Activated T-cell treated with anti-CD3 and anti-CD28 coated beads, Interleukin-2, amount 50 U/mL, for 4 hours (primary cell): ENCODE data around the gene SFTPA1. TPM values are rescaled to one million over a fixed set of nuclear protein-coding genes. Genes with fewer than 3 reads are reported as not detected.
"Not testable (repeated sequence)": the region's sequence is repeated elsewhere in the genome, so short reads cannot be mapped to it uniquely, and the experiment has no call there.

Experiments used
- ATAC-seq, 2 donors: fragments of 200-7000 bp; cut with Tn5 transposase; one replicate each; pipeline ENCODE4 v1.10.0; 2021
- DNase-seq: peaks from one replicate; pipeline ENCODE4 v3.0.0-alpha.2; 2020
- H3K27me3 Mint-ChIP-seq: one replicate; pipeline ENCODE4 v1.8.0; 2021; ENCODE audit warnings: low read depth, mixed read lengths
- H3K36me3 Mint-ChIP-seq: one replicate; pipeline ENCODE4 v1.8.0; 2022; ENCODE audit warnings: mixed read lengths; ENCODE audit not compliant: insufficient read depth
- H3K4me1 Mint-ChIP-seq: one replicate; pipeline ENCODE4 v1.8.0; 2021; ENCODE audit warnings: low read depth, mixed read lengths
- H3K4me3 Mint-ChIP-seq: one replicate; pipeline ENCODE4 v1.8.0; 2021; ENCODE audit warnings: mild to moderate bottlenecking, moderate library complexity, mixed read lengths
- H3K9me3 Mint-ChIP-seq: one replicate; pipeline ENCODE4 v1.8.0; 2021; ENCODE audit warnings: mixed read lengths
- total RNA-seq, 3 donors: library from RNA; stranded (reverse); gene quantifications; one replicate each; pipeline ENCODE4 v1.2.1, GENCODE V29; 2021

SFTPA1 gene
- total RNA-seq, 3 donors from 2014 or later: 3.1 to 3.5 (median 3.1) TPM

DNA sequence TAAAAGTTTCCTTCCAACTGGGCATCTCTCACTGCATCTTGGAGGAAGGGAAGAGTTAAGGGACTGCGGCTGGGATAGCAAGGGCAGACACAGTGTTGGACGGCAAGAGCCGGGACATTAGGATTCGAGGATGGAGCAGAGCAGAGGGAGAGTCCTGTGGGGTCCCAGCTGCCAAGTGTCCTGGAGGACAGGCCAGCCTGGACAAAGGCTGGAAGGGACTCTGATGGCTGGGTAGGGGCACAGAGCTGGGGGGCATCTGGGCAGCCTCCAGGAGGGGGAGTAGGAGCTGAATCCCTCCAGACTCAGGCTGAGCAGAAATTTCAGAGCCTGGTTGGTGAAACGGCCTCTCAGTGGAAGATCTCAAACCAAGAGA lies 19.2 kb downstream of the SFTPA1 start:
- ATAC-seq: no peak
- no peaks in the 10 kb centered on the region for H3K36me3 Mint-ChIP-seq
- H3K27me3 Mint-ChIP-seq: peaks cover 16% of the 10 kb centered on the region
- H3K4me1 Mint-ChIP-seq: no peaks in the 10 kb centered on the region
- H3K9me3 Mint-ChIP-seq: peaks cover 14% of the 10 kb centered on the region
- no peak for DNase-seq
- H3K4me3 Mint-ChIP-seq: no peak overlapping the region

GRCh38 chr10:79636654-79637199 lies 26.0 kb downstream of the SFTPA1 start:
- DNase-seq, H3K9me3 Mint-ChIP-seq, H3K36me3 Mint-ChIP-seq, H3K27me3 Mint-ChIP-seq, H3K4me3 Mint-ChIP-seq, ATAC-seq, H3K4me1 Mint-ChIP-seq: not testable (repeated sequence)

DNA sequence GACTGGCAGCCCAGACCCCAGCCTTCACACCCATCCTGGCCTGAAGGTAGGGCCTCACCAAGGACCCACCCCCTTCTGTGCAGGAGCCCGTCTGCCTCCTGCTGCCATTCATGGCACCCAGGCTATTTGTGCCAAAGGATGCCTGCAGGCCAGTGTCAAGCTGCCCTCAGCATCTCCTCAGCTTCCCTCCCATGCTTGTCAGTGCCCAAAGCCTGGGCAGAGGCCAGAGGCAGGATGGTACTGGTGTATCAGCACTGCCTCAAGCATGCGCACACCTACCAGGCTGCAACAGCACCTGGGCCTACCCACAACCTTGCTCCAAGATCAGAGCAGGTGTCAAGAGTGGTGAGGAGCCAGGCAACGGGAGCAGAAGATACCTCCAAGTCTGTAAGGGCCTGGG lies 27.6 kb downstream of the SFTPA1 start:
- H3K9me3 Mint-ChIP-seq: no peaks in the 10 kb centered on the region
- no peaks in the 10 kb centered on the region for H3K4me1 Mint-ChIP-seq
- no peak for ATAC-seq

GRCh38 chr10:79652695-79653094 lies 42.0 kb downstream of the SFTPA1 start:
- not testable (repeated sequence) for H3K36me3 Mint-ChIP-seq, H3K27me3 Mint-ChIP-seq, H3K4me3 Mint-ChIP-seq, H3K4me1 Mint-ChIP-seq, DNase-seq, H3K9me3 Mint-ChIP-seq, ATAC-seq

More for the DNA sequence above, 27.6 kb downstream of the SFTPA1 start:
- Mint-ChIP-seq H3K4me3 (no peak overlapping the region), H3K27me3 (peaks cover under 1% of the 10 kb centered on the region), H3K36me3 (no peaks in the 10 kb centered on the region)
- DNase-seq: no peak

DNA sequence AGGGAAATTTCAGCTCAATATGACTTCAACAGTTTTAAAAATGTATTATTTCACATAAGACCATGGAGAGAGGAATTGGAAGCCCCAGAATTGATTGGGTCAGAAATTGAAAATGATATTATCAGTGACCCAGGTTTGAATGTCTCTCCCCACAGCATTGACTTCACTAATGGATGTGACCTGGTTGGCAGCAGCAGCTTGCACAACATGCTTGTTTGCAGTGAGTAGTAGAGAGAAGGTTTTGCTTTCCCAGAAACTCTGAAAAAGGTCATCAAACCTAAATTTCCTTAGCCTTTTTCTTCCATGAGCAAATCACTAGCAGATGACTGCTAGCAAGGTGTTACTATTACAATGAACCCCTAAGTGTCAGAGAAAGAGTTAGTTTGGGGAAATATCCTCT lies 52.5 kb downstream of the SFTPA1 start:
- not testable (repeated sequence) for H3K9me3 Mint-ChIP-seq, H3K4me3 Mint-ChIP-seq, H3K27me3 Mint-ChIP-seq, ATAC-seq, H3K4me1 Mint-ChIP-seq, H3K36me3 Mint-ChIP-seq, DNase-seq

DNA sequence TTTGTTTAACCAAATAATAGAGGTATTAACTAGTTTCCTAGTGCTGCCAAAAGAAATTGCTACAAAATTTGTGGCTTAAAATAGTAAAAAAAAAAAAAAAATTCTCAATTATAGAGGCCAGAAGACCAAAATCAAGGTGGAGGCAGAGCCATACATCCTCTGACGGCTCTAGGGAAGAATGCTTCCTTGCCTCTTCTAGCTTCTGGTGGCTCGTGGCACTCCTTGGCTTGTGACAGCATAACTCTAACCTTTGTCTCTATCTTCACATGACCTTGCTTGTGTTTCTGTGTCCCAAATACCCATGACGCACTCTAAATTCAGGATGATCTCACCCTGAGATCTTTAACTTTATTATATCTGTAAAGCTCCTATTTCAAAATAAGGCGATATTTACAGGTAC lies 53.9 kb downstream of the SFTPA1 start:
- H3K9me3 Mint-ChIP-seq: not testable (repeated sequence)

More for the DNA sequence above, 53.9 kb downstream of the SFTPA1 start:
- not testable (repeated sequence) for H3K4me3 Mint-ChIP-seq, H3K27me3 Mint-ChIP-seq, H3K36me3 Mint-ChIP-seq, H3K4me1 Mint-ChIP-seq, DNase-seq, ATAC-seq

Other genes with a start within 250 kb of the SFTPA1 start
- under 1 TPM; 0.26 to 0.92 (median 0.63) TPM for gene ZCCHC24, start 165.3 kb upstream of the SFTPA1 start, total RNA-seq
- gene EIF5AL1, start 98.4 kb upstream of the SFTPA1 start, total RNA-seq: 1 to 10 TPM in 1 of 3 donors, under 1 TPM in 2; 0.46 to 2.2 (median 0.49) TPM
- 1 to 10 TPM; 2.7 to 3.8 (median 2.9) TPM for gene SFTPA2, start 50.5 kb upstream of the SFTPA1 start, total RNA-seq
- gene NUTM2B, start 92.3 kb downstream of the SFTPA1 start, total RNA-seq: under 1 TPM; 0.30 to 0.53 (median 0.33) TPM
- gene NUTM2E, start 215.8 kb downstream of the SFTPA1 start, total RNA-seq: under 1 TPM; 0.08 to 0.19 (median 0.13) TPM